ENCODE data around the gene KCNAB1.

GRCh38 chr3:156349111-156349510, 228.7 kb downstream of the KCNAB1 start:
- TF ChIP-seq TAF1 (IDR thresholded peaks at IDR 0.05; ENCODE audit: borderline replicate concordance, low read depth, low read length) (no peak), EZH2 (IDR thresholded peaks at IDR 0.05; ENCODE audit: borderline replicate concordance, control insufficient read depth, low read depth, low read length) (no peak)
- TF ChIP-seq, protein P1, sequence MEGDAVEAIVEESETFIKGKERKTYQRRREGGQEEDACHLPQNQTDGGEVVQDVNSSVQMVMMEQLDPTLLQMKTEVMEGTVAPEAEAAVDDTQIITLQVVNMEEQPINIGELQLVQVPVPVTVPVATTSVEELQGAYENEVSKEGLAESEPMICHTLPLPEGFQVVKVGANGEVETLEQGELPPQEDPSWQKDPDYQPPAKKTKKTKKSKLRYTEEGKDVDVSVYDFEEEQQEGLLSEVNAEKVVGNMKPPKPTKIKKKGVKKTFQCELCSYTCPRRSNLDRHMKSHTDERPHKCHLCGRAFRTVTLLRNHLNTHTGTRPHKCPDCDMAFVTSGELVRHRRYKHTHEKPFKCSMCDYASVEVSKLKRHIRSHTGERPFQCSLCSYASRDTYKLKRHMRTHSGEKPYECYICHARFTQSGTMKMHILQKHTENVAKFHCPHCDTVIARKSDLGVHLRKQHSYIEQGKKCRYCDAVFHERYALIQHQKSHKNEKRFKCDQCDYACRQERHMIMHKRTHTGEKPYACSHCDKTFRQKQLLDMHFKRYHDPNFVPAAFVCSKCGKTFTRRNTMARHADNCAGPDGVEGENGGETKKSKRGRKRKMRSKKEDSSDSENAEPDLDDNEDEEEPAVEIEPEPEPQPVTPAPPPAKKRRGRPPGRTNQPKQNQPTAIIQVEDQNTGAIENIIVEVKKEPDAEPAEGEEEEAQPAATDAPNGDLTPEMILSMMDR (IDR thresholded peaks at IDR 0.05 in 2 of 3, conservative IDR thresholded peaks at IDR 0.05 in 1 of 3; ENCODE audit: control insufficient read depth in 2 of 3, extremely low read depth in 1 of 3, insufficient read depth in 1 of 3, low read depth in 3 of 3, low read length in 3 of 3), result no peak
